NCI-H2196 (cell line): ENCODE data around the gene TANC2.

ENCODE experiments used
- DNase-seq: peaks from one replicate; lab custom pipeline; 2025; ENCODE audit not compliant: unreplicated experiment; lab: John Stamatoyannopoulos, UW

TANC2 gene

DNA sequence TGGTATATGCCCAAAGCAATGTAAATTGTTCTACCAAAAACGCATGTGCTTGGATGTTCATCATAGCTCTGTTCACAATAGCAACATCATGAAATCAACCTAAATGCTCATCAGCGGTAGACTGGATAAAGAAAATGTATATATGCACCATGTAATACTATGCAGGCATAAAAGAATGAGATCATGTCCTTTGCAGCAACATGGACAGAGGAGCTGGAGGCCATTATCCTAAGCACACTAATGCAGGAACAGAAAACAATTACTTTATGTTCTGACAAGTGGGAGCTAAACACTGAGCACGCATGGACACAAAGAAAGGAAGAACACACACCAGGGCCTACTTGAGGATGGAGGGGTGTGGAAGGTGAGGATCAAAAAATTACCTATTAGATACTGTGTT, 33.7 kb downstream of the TANC2 start:
- no peak for DNase-seq

DNA sequence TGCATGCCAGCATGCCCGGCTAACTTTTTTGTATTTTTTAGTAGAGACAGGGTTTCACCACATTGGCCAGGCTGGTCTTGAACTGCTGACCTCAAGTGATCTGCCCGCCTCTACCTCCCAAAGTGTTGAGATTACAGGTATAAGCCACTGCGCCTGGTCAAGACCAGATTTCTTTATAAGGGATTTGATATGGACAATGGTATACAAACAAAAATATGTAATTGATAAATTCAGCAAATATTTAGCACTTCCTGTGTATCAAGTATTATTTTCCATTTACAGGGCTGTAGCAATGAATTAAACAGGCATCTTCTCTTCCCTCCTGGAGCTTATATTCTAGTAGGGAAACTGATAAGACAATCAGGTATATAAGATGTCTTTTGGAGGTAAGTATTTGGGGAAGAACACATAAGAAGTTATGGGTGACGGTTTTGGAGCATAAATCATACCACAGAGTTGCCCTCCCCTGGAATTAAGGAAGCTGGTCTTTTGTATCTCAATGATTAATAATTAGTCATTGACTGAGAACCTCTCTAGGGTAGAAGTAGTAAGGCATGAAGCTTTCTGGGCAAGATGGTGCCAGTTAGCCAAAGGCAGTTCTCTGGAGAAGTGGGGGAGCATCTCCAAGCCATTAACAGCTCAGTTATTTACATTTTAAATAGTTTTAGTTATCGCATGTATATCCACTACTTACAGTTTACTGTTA, 35.8 kb downstream of the TANC2 start:
- no peak for DNase-seq

- no peak for DNase-seq
Observed at GRCh38 chr17:63002625-63003024, 36.6 kb downstream of the TANC2 start.

- DNase-seq, result no peak
Observed at GRCh38 chr17:63015824-63016223, 49.8 kb downstream of the TANC2 start.
